HG02885 (cell line): ENCODE data around the gene TEX53.

Source experiments
- ATAC-seq: cut with Tn5 transposase; IDR thresholded peaks from one replicate; pipeline ENCODE4 v1.9.1; 2021; ENCODE audit warnings: mild to moderate bottlenecking; ENCODE audit not compliant: unreplicated experiment, poor library complexity

Gene TEX53

GRCh38 chr9:114652776-114653555 is 4.6 kb downstream of the TEX53 start:
- ATAC-seq, result no peak

- ATAC-seq, result no peak
These were observed 13.7 kb downstream of the TEX53 start for GRCh38 chr9:114643896-114644295.

DNA sequence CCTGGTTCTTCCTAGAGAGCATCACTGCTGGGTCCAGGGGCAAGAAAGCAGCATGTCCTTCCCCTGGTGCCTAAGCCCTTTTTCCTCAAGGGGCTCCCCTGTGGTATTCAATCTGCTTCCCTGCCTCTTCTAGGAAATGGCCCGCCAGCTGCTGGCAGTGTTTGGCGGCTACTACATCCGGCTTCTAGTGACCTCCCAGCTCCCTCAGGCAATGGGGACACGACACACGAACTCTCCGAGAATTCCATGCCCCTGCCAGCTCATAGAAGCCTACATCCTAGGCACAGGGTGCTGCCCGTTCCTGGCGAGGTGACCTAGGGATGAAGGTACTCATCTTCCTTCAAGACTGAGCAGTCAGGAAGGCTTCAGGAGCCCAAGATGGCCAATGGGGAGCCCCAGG is 14.6 kb downstream of the TEX53 start:
- ATAC-seq, result no peak

- no peak for ATAC-seq
These were observed 15.6 kb downstream of the TEX53 start for GRCh38 chr9:114641967-114642366.

DNA sequence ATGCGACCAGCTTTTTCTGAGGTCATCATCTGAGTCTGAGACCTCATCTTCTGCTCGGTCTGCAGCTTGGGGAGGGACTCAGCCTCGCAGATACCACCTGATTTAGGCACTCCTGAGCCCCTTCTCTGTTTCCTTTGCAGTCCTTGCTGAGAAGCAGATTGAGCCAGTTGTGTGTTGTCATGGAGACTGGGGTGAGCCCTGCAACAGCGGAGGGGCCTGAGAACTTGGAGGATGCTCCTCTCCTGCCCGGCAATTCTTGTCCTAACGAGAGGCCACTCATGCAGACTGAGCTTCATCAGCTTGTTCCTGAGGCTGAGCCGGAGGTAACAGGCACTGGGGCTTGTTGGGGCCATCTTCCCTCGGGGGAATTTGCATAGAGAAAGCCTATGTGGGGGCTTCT is 19.2 kb downstream of the TEX53 start:
- no peak for ATAC-seq

DNA sequence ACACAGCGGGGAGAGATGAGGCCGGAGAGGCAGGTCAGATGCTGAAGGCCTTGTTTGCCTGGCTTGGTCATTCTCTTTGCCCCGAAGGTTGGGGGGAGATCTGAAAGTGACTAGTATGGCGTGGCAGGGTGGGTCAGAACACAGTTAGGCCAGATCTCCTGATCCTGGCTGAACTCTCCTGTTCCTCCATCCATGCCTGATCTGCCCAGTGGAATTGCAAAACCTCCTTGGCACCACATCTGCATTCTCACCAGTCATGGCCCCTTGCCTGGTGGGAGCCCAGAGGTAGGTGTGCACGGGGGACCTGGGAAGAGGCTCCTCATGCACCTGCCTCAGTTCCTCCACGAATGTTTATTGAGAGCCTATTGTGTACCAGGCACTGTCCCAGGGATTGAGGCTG is 23.2 kb downstream of the TEX53 start:
- ATAC-seq, result no peak

- no peak for ATAC-seq
These were observed 24.0 kb downstream of the TEX53 start for GRCh38 chr9:114633438-114634089.

GRCh38 chr9:114631166-114631565 is 26.4 kb downstream of the TEX53 start:
- no peak for ATAC-seq

- no peak for ATAC-seq
These were observed 28.0 kb downstream of the TEX53 start for GRCh38 chr9:114629563-114630090.

DNA sequence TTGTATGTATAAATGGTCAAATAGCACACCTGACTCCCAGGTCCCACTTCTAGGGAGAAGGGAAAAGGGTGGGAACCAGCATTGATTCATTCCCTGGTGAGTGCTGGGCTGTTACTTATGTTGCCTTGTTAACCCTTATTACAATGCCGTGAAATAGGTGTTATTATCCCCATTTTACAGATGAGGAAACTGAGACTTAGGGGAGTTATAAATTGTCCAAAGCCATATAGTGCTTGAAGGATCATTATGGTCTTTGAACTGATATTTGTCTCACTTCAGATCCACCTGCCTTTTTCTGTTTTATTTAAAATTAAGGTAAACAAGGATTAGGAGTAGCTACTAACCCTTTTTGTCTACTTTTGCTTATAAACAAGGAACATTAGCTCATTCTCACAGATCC is 30.1 kb downstream of the TEX53 start:
- no peak for ATAC-seq

DNA sequence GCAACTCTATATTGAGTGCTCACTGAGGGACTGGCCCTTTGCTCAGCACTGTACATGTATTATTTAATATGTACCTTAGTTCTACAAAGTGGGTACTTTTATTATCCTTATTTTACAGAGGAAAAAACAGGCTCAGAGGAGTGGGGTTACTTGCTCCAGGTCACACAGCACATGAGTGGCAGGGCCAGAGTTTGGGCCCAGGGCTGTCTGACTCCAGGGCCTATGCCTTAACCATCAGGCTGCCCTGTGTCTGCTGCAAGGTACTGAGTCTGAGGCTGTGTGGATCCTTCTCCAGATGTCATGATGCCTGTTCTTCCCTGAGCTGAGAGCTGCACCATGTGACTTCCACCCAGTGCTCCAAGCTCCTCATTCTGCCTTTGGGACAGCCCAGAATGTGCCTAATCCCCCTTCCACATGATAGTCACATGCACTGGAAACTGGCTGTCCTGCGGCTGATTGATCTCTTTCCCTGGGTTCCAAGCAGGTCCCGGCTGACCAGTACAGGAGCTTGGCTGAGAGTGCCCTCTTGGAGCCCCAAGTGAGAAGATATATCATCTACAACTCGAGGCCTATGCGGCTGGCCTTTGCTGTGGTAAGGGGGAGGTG is 31.1 kb downstream of the TEX53 start:
- no peak for ATAC-seq

- no peak for ATAC-seq
These were observed 32.9 kb downstream of the TEX53 start for GRCh38 chr9:114624677-114625076.

DNA sequence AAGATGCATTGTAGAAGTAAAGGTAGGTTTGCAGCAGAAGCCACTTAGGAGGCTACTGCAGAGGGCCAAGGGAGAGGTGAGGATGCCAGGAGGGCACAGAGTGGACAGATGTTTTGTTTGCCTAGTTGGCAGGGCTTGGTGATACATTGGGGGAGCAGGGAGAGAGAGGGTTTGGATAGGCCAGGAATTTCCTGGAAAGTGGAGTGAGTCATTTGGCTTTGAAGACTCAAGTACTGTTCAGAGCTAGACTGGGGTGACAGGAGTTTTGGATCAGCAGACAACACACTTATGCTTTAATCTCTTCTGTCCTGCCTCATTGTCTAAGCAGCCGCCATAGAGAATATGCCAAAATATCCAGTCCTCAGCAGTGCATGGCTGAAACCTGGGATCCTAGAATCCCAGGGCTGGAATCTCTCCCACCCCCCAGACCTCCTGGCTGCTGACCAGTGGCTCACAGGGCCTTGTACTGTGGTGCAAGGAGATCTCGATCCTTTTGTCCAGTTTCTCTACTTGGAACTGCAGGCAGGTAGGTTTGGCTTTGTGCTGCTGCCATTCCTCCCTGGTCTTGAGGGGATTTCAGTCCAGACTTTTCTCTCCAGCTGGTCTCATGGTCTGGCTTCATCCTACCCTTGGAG is 35.5 kb downstream of the TEX53 start:
- ATAC-seq, result no peak

DNA sequence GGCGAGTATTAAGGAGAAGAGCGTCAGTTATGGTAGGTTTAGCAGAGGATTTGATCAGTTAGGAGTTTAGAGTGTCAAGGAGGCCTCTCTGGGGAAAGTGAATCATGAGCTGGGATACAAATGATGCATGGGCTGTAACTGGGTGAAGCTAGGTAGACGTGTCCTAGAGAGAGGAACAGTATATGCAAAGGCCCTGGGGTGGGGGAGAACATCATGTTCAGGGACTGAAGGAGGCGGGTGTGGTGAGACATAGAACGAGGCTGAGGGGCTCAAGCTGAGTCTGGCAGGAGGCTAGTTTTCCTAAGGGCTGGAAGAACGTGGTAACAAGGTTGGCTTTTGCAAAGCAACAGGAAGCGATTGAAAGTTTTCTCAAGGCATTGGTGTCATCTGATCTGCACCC is 36.0 kb downstream of the TEX53 start:
- no peak for ATAC-seq

DNA sequence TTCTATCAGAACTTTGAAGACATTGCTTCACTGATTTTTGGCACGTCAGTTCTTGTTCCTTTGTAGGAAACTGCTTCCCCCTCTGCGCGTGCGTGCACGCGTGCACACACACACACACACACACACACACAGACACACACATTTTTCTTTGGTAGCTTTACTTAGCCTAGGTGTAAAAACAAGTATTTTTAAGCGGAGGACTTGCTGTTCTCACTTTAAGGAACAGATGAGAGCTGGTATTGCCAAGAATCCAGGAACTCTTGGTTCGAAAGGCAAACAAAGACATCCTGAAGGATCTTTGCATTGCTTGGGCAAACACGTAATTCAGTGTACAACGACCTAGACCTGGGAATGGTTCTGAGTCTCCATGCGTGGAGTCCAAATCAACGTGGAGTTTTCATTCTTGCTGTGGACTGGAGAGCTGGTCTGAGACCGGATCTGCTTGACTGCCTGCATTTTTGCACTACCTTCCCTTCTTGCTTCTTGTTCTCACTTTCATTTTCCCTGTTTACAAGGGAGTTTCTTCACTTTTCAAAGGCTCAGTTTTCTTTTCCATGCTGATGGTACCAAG is 38.3 kb downstream of the TEX53 start:
- ATAC-seq, result no peak

DNA sequence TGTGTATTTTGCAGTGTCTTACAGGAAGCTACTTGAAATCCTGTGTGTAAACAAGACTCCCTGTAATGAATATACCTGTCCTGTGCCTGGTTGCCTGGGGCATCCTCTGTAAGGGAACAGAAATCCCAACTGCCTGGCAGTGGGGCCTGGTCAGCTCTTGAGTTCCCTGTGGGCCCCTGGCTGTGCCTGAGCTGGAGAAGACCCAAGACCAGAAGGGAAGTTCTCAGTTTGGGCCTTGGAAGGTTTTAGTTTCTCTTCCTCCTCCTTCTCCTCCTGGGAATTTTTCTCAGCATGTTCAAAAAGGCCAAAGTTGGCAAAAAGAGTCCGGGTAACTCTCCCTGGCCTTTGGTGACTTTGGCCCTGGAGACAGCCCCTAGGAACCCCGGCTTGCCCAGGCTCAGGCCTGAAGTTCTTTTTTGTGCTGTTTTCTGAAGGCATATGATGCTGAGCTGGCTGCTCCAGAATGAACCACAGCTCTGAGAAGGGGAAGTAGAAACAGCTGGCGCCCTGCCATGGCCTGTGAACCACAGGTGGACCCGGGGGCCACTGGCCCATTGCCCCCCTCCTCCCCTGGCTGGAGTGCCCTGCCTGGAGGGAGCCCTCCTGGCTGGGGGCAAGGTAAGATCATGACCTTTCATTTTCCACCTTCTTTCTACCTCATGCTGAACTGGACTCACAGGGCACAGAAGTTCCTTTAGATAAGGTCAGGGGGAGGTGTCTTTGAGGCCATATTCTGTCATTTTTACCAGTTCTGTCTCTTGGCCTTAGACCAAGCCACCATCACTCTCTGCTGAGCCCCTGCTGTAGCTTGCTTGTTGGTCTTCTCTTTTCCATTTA is 40.7 kb downstream of the TEX53 start:
- peak; percentile 72 for ATAC-seq

GRCh38 chr9:114614373-114614772 is 43.2 kb downstream of the TEX53 start:
- ATAC-seq, result no peak

- ATAC-seq, result no peak
These were observed 43.7 kb downstream of the TEX53 start for GRCh38 chr9:114613919-114614318.

DNA sequence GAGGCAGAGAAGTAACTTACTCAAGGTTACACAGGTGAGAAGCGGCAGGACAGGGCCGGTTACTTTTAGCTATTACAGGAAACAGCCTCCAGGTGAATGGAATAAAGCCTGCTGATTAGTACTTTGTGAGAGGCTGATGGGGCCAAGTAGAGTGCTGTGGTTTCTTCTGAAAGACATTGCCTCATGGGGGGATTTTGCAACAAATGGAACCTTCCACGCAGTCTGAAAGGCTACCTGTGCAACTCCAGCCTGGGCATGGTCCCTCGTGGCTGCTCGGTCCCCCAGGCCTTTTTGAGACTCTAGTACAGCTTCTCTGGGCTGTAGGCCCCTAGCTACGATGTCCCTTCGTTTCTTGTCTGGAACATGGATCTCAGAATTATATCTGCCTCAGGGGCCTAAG is 44.5 kb downstream of the TEX53 start:
- no peak for ATAC-seq
